Kidney (tissue), 14 donors: ENCODE data around the gene RFC5. TPM values are rescaled to one million over a fixed set of nuclear protein-coding genes. Genes with fewer than 3 reads are reported as not detected.

ENCODE experiments used
- DNase-seq, 5 donors: peaks; one replicate each; pipeline ENCODE4 v3.0.0-alpha.2; 2013 to 2020
- FAIRE-seq: peaks from 2 replicates; lab custom pipeline; 2012; peaks lifted over from hg19 to GRCh38; lab: Jason Lieb, UNC
- H3K27ac ChIP-seq, 2 donors: one replicate each; pipeline ENCODE4 v1.7.0; 2013; ENCODE audit warnings: low read depth in 2 of 2, low read length in 2 of 2, inconsistent platforms in 1 of 2
- H3K27me3 ChIP-seq: one replicate; pipeline ENCODE4 v1.7.1; 2013; ENCODE audit warnings: low read length, inconsistent platforms; ENCODE audit not compliant: control insufficient read depth, insufficient read depth
- H3K36me3 ChIP-seq, 3 donors: one replicate each; pipeline versions ENCODE4 v1.7.0 to v1.7.1; 2013; ENCODE audit warnings: low read length in 3 of 3, control low read depth in 1 of 3, inconsistent platforms in 1 of 3; ENCODE audit not compliant: insufficient read depth in 3 of 3, control insufficient read depth in 2 of 3
- H3K4me1 ChIP-seq, 3 donors: one replicate each; pipeline versions ENCODE4 v1.7.0 to v1.7.1; 2013; ENCODE audit warnings: low read length in 3 of 3, inconsistent platforms in 1 of 3, low read depth in 1 of 3; ENCODE audit not compliant: control insufficient read depth in 2 of 3, insufficient read depth in 2 of 3
- H3K4me3 ChIP-seq, 3 donors: one replicate each; pipeline versions ENCODE4 v1.7.0 to v1.8.1; 2013; ENCODE audit warnings: low read length in 3 of 3, control low read depth in 1 of 3, inconsistent platforms in 1 of 3
- H3K9ac ChIP-seq, 3 donors: one replicate each; pipeline versions ENCODE4 v1.7.0 to v1.7.1; 2013; ENCODE audit warnings: low read length in 3 of 3, control low read depth in 1 of 3, inconsistent platforms in 1 of 3
- H3K9me3 ChIP-seq, 3 donors: one replicate each; pipeline versions ENCODE4 v1.7.0 to v1.7.1; 2013; ENCODE audit warnings: low read length in 3 of 3, control low read depth in 1 of 3, inconsistent platforms in 1 of 3; ENCODE audit not compliant: control insufficient read depth in 2 of 3, insufficient read depth in 1 of 3
- intact Hi-C: fragments of 100-400 bp; cut with DNase I; formaldehyde crosslinking; loops from one replicate; pipeline ENCODE4 v1.11.1; 2022
- polyA plus RNA-seq: library from polyadenylated mRNA; stranded (reverse); fragments of 350-450 nt; fragmentation: Illumina TruSeq; extraction: RNeasy Lipid Tissue Mini Kit (QIAGEN cat#74804); gene quantifications from one replicate; pipeline ENCODE4 v1.2.3, GENCODE V29; 2014; ENCODE audit warnings: low read depth, low replicate concordance; ENCODE audit not compliant: insufficient read depth
- total RNA-seq: library from RNA; stranded (reverse); fragmentation: NEBNext Ultra II Directional; extraction: Animal tissue kit (Norgen Biotek cat#: 25700); gene quantifications from one replicate; pipeline ENCODE4 v1.2.1, GENCODE V29; 2021
- TF ChIP-seq, protein P1 (sequence below): IDR thresholded peaks from 3 replicates; pipeline ENCODE4 v1.5.1; 2012; ENCODE audit warnings: mild to moderate bottlenecking, moderate library complexity, borderline replicate concordance; ENCODE audit not compliant: insufficient read depth; ENCODE audit errors: extremely low read depth
- donor health status: control.
- donor health status: control.
- donor health status: control.
- donor health status: control.
- donor health status: control.
- donor health status: DM: yes; HTN: yes; CAD: no.
- donor health status: Normal renal cell carcinoma (clear cell type).

Gene RFC5
- total and polyA plus RNA-seq, 2 donors from 2014 or later = 7.0 to 13.0 TPM

DNA sequence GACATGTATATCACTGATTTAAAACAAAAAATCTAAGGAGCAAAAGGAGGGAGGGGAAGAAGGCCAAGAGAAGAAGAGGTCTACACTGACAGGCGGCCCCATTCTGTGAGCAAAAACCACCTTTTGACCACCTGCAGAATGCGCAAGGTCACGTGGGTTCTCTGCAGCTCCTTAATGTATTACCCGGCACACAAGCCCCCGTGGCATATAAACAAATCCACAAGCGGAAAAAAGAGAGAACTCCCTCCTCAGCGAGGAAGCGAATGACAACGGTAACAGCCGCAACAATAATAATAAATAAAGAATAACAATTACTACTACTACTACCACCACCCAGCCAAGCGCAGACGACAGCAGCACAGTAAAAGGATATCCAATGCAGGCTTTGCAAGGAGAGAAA is 49.0 kb upstream of the RFC5 start:
- H3K27ac ChIP-seq = no peak overlapping the region
- DNase-seq (peak in 1 of 5 donors; percentile 6), FAIRE-seq (no peak)
- intact Hi-C loops = no loop called here
- peaks cover 0 to 3% (median 2%) of the 10 kb centered on the region in 3 donors for H3K9me3 ChIP-seq
- peak overlapping the region in 1 of 3 donors; percentile 62 for H3K4me3 ChIP-seq
- peaks cover 9% of the 10 kb centered on the region for H3K27me3 ChIP-seq
- H3K4me1 ChIP-seq = no peaks in the 10 kb centered on the region
- peak overlapping the region in 1 of 3 donors; percentile 26 for H3K9ac ChIP-seq
- TF ChIP-seq, protein P1, sequence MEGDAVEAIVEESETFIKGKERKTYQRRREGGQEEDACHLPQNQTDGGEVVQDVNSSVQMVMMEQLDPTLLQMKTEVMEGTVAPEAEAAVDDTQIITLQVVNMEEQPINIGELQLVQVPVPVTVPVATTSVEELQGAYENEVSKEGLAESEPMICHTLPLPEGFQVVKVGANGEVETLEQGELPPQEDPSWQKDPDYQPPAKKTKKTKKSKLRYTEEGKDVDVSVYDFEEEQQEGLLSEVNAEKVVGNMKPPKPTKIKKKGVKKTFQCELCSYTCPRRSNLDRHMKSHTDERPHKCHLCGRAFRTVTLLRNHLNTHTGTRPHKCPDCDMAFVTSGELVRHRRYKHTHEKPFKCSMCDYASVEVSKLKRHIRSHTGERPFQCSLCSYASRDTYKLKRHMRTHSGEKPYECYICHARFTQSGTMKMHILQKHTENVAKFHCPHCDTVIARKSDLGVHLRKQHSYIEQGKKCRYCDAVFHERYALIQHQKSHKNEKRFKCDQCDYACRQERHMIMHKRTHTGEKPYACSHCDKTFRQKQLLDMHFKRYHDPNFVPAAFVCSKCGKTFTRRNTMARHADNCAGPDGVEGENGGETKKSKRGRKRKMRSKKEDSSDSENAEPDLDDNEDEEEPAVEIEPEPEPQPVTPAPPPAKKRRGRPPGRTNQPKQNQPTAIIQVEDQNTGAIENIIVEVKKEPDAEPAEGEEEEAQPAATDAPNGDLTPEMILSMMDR = no peak
- no peaks in the 10 kb centered on the region for H3K36me3 ChIP-seq

DNA sequence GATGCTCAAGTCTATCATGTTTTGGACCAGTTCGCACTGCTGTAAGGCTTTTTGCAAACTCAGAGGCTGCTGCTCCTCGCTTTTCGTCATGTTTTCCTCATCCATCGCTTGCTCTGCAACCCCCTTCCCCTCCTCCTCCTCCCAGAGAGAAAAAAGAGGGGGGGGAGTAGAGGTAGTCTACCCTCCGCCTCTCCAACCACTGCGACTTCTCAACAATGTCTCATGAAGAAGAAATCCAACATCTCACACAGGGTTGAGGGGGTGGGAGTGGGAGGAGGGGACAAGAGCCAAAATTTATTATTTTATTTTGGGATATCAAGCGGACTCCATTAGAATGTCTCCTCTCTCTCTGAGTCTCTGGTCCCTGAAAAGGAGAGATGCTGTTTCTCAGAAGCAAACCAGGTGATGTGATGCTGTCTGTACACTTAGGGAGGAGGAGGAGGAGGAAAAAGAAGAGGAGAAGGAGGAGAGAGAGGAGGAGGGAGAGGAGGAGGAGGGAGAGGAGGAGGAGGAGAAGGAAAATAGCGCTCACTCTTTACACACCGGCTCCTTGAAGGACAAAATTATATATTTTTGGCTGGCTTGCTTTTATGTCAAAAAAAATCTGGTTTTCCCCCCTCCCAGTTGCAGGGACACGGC is 48.2 kb upstream of the RFC5 start:
- DNase-seq (peak in 1 of 5 donors; percentile 38), FAIRE-seq (no peak)
- no peaks in the 10 kb centered on the region for H3K36me3 ChIP-seq
- peaks cover 0 to 3% (median 2%) of the 10 kb centered on the region in 3 donors for H3K9me3 ChIP-seq
- peak overlapping the region in 2 of 3 donors; percentile 10 to 26 for H3K9ac ChIP-seq
- no peak overlapping the region for H3K27ac ChIP-seq
- intact Hi-C loops = no loop called here
- peaks cover 9% of the 10 kb centered on the region for H3K27me3 ChIP-seq
- no peaks in the 10 kb centered on the region for H3K4me1 ChIP-seq
- peak overlapping the region; percentile 28 to 62 (median 50) for H3K4me3 ChIP-seq
- TF ChIP-seq, protein P1 = no peak

DNA sequence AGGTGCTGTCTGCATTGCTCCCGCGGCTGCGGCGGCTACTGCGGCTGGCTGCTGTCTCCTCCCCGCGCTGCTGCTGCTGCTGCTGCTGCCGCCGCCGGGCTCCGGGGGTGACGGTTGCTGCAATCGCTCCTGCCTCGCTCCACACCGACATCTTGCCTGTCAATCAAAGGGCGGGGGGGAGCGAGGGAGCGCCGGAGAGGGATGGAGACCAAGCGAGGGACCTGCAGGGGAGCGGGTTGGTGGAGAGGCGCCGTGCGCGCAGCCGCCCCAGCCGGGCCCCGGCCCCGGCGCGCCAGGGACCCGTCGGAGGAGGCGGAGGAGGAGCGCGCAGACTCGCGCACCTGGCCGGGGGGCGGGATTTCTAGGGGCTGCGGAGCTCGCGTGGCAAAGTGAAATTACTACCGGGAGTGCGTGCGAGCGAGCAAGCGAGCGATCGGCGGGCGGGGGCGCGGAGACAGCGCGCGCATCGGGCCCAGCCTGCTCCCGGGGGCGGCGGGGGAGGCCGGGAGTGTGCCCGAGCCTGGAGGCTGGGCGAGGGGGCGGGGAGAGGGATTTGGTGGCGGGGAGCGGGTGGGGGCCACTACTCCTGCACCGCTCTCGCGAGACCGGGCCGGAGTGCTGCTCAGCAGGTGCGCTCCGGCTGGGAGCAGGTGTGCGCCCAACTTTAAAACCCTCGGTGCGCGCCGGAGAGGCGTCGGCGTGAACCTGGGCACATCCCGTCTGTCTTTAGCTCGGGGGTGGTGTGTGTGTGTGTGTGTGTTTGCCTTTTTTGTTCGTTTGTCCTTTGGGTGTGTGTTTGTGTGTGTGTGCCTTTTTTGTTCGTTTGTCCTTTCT is 47.5 kb upstream of the RFC5 start, which contains the start of gene KSR2:
Gene KSR2 (minus strand): TSS at position 165 of the 834 bp plus-strand sequence. CDS start 735 bp downstream, outside the sequence.
- DNase-seq (peak; percentile 90 to 92 (median 91)), FAIRE-seq (no peak)
- Histone ChIP-seq H3K9me3 (peaks cover 0 to 3% (median 2%) of the 10 kb centered on the region in 3 donors), H3K36me3 (no peaks in the 10 kb centered on the region), H3K9ac (peak within 1 kb of the TSS in 2 of 3 donors; percentile 10 to 54), H3K4me3 (peak within 1 kb of the TSS; percentile 53 to 74 (median 62)), H3K27me3 (peaks cover 9% of the 10 kb centered on the region), H3K4me1 (no peaks in the 10 kb centered on the region), H3K27ac (peak within 1 kb of the TSS in 1 of 2 donors; percentile 37)
- intact Hi-C loops = no loop called here
- TF ChIP-seq, protein P1 = no peak
